Caki2 (cell line): ENCODE measurements around the gene VPS26C. TPM values are rescaled to one million over a fixed set of nuclear protein-coding genes. Genes with fewer than 3 reads are reported as not detected.
"Not testable (repeated sequence)": the region's sequence is repeated elsewhere in the genome, so short reads cannot be mapped to it uniquely, and the experiment has no call there.

Experiments
- DNase-seq: peaks from one replicate; pipeline ENCODE4 v3.0.0-alpha.2; 2015; ENCODE audit warnings: low read depth
- in situ Hi-C: cut with HindIII; loops from 2 replicates; pipeline ENCODE4 v1.10.0; 2016; ENCODE audit warnings: low sequenced_read_pairs, low pct_unique_long_range_greater_than_20kb, mixed read lengths
- total RNA-seq: library from RNA; depleted of rRNA; stranded (reverse); fragments of >200 nt; shearing (Covaris generic); gene quantifications from 2 replicates; pipeline ENCODE4 v1.2.3, GENCODE V29; 2014; ENCODE audit warnings: low replicate concordance

Gene VPS26C
- total RNA-seq, 1 experiment from 2014 or later: 71.3 TPM

GRCh38 chr21:37237346-37237745, 29.8 kb downstream of the VPS26C start:
- in situ Hi-C loops: no loop called here
- no peak for DNase-seq

- in situ Hi-C loops: no loop called here
- DNase-seq: no peak
Observed at GRCh38 chr21:37233551-37234146, 33.5 kb downstream of the VPS26C start.

GRCh38 chr21:37232274-37233018, 34.7 kb downstream of the VPS26C start:
- no peak for DNase-seq
- in situ Hi-C loops: no loop called here

GRCh38 chr21:37231671-37232070, 35.5 kb downstream of the VPS26C start:
- no peak for DNase-seq
- in situ Hi-C loops: no loop called here

GRCh38 chr21:37231249-37231645, 35.9 kb downstream of the VPS26C start:
- in situ Hi-C loops: no loop called here
- no peak for DNase-seq

- in situ Hi-C loops: no loop called here
- no peak for DNase-seq
Observed at GRCh38 chr21:37230632-37231248, 36.4 kb downstream of the VPS26C start.

- no peak for DNase-seq
- in situ Hi-C loops: no loop called here
Observed at GRCh38 chr21:37228003-37228400, 39.1 kb downstream of the VPS26C start.

GRCh38 chr21:37227071-37228002, 39.8 kb downstream of the VPS26C start:
- in situ Hi-C loops: no loop called here
- no peak for DNase-seq

GRCh38 chr21:37226041-37226920, 40.9 kb downstream of the VPS26C start:
- in situ Hi-C loops: no loop called here

GRCh38 chr21:37224861-37225839, 42.0 kb downstream of the VPS26C start:
- no peak for DNase-seq
- in situ Hi-C loops: no loop called here

More at GRCh38 chr21:37226041-37226920, 40.9 kb downstream of the VPS26C start:
- DNase-seq: no peak

GRCh38 chr21:37223804-37224345, 43.3 kb downstream of the VPS26C start:
- DNase-seq: no peak
- in situ Hi-C loops: no loop called here

GRCh38 chr21:37222248-37222647, 44.9 kb downstream of the VPS26C start:
- DNase-seq, in situ Hi-C loops: not testable (repeated sequence)

- DNase-seq: peak; percentile 92
- in situ Hi-C loops: no loop called here
Observed at GRCh38 chr21:37220981-37221664, 46.0 kb downstream of the VPS26C start.

- DNase-seq: no peak
- in situ Hi-C loops: no loop called here
Observed at GRCh38 chr21:37220433-37220980, 46.6 kb downstream of the VPS26C start.

GRCh38 chr21:37219761-37220432, 47.2 kb downstream of the VPS26C start:
- in situ Hi-C loops: no loop called here
- DNase-seq: peak; percentile 36
